Endothelial cell of umbilical vein (primary cell): Measurements from ENCODE around the gene RELL1. TPM values are rescaled to one million over a fixed set of nuclear protein-coding genes. Genes with fewer than 3 reads are reported as not detected.

Source experiments
- BruUV-seq: library from RNA; stranded (reverse); fragments of 400-500 nt; replicated peaks from 2 replicates; lab custom pipeline; 2021; lab: Mats Ljungman, UMichigan
- CTCF ChIA-PET: fragments of 300-600, 350-600 bp; sonication (Branson Sonifier 250); formaldehyde crosslinking; loops from one replicate; lab custom pipeline; 2021; ENCODE audit warnings: antibody characterized with exemption, inconsistent platforms; lab: Charles Lee
- POLR2A ChIA-PET: fragments of 300-600, 350-600 bp; sonication (Branson Sonifier 250); formaldehyde crosslinking; loops from one replicate; lab custom pipeline; 2021; ENCODE audit warnings: antibody characterized with exemption, inconsistent platforms; lab: Charles Lee
- DNase-seq: peaks from one replicate; pipeline ENCODE4 v3.0.0-alpha.2; 2011; ENCODE audit warnings: low read depth, low spot score
- FAIRE-seq: peaks from 2 replicates; lab custom pipeline; 2011; peaks lifted over from hg19 to GRCh38; lab: Jason Lieb, UNC
- H2AFZ ChIP-seq: 2 replicates; pipeline ENCODE4 v1.6.0; 2012; ENCODE audit warnings: low read depth, low read length, control low read depth, inconsistent platforms
- H3K27ac ChIP-seq: 2 replicates; pipeline ENCODE4 v1.5.1; 2011; ENCODE audit warnings: low read depth, mild to moderate bottlenecking, control low read depth, low read length, moderate library complexity; ENCODE audit not compliant: insufficient read depth
- H3K27me3 ChIP-seq, 2 experiments: 2 replicates each; pipeline versions ENCODE4 v1.6.0 to v1.6.1; 2011; ENCODE audit warnings: low read length in 2 of 2, mixed read lengths in 1 of 2; ENCODE audit not compliant: control insufficient read depth in 2 of 2, insufficient read depth in 2 of 2
- H3K36me3 ChIP-seq, 2 experiments: 2 replicates in 1 of 2; 3 replicates in 1 of 2; pipeline ENCODE4 v1.5.1; 2011; ENCODE audit warnings: low read length in 2 of 2, mild to moderate bottlenecking in 1 of 2, moderate library complexity in 1 of 2; ENCODE audit not compliant: control insufficient read depth in 2 of 2, insufficient read depth in 2 of 2; ENCODE audit errors: extremely low read depth in 1 of 2
- H3K4me1 ChIP-seq: 3 replicates; pipeline ENCODE4 v1.5.1; 2011; ENCODE audit warnings: mild to moderate bottlenecking, low read length; ENCODE audit not compliant: control insufficient read depth, insufficient read depth; ENCODE audit errors: extremely low read depth
- H3K4me2 ChIP-seq: 2 replicates; pipeline ENCODE4 v1.6.1; 2011; ENCODE audit warnings: low read length, control low read depth, mixed read lengths; ENCODE audit not compliant: insufficient read depth
- H3K4me3 ChIP-seq, 3 experiments: fragments of 200-600 bp in 1 of 3; sonication (generic), shearing (Covaris generic) in 1 of 3; replicated peaks in 1 of 3; 2 replicates each; pipeline ENCODE4 v1.5.1; 2011 to 2016; ENCODE audit warnings: control low read depth in 3 of 3, low read length in 3 of 3, mild to moderate bottlenecking in 2 of 3, inconsistent platforms in 1 of 3, low read depth in 1 of 3, moderate library complexity in 1 of 3; ENCODE audit not compliant: insufficient read depth in 1 of 3
- H3K79me2 ChIP-seq: 2 replicates; pipeline ENCODE4 v1.6.0; 2012; ENCODE audit warnings: low read length, inconsistent platforms; ENCODE audit not compliant: control insufficient read depth, insufficient read depth
- H3K9ac ChIP-seq: replicated peaks from 2 replicates; pipeline ENCODE3; 2011; ENCODE audit warnings: low read length, control low read depth; ENCODE audit not compliant: insufficient read depth; ENCODE audit errors: extremely low read depth
- H3K9me1 ChIP-seq: replicated peaks from 3 replicates; pipeline ENCODE4 v1.6.0; 2011; ENCODE audit warnings: mild to moderate bottlenecking, low read length; ENCODE audit not compliant: control insufficient read depth, insufficient read depth; ENCODE audit errors: extremely low read depth
- H3K9me3 ChIP-seq: replicated peaks from 2 replicates; pipeline ENCODE4 v1.5.1; 2012; ENCODE audit warnings: low read length, inconsistent platforms; ENCODE audit not compliant: control insufficient read depth, insufficient read depth
- H4K20me1 ChIP-seq: replicated peaks from 2 replicates; pipeline ENCODE3; 2011; ENCODE audit warnings: mild to moderate bottlenecking, low read length; ENCODE audit not compliant: control insufficient read depth, insufficient read depth; ENCODE audit errors: extremely low read depth
- CTCF ChIP-seq, 2 donors: IDR thresholded peaks; 1 replicate in 1 of 2; 2 replicates in 1 of 2; pipeline ENCODE4 v1.5.1; 2011; ENCODE audit warnings: low read length in 2 of 2, mild to moderate bottlenecking in 2 of 2, moderate library complexity in 2 of 2, control low read depth in 1 of 2, inconsistent platforms in 1 of 2, low read depth in 1 of 2; ENCODE audit not compliant: insufficient read depth in 1 of 2; ENCODE audit errors: extremely low read depth in 1 of 2
- EZH2 ChIP-seq: IDR thresholded peaks from 2 replicates; pipeline ENCODE4 v1.6.1; 2012; ENCODE audit warnings: borderline replicate concordance, low read depth, mild to moderate bottlenecking, moderate library complexity, low read length, inconsistent platforms; ENCODE audit not compliant: severe bottlenecking
- FOS ChIP-seq: IDR thresholded peaks from 2 replicates; pipeline ENCODE4 v1.6.1; 2011; ENCODE audit warnings: mild to moderate bottlenecking, low read length, moderate library complexity, borderline replicate concordance; ENCODE audit not compliant: insufficient read depth
- GATA2 ChIP-seq: IDR thresholded peaks from 2 replicates; pipeline ENCODE4 v1.7.0; 2011; ENCODE audit warnings: low read depth, mild to moderate bottlenecking, moderate library complexity, mixed read lengths, low read length; ENCODE audit not compliant: insufficient read length, insufficient read depth
- JUN ChIP-seq: IDR thresholded peaks from 2 replicates; pipeline ENCODE4 v1.6.1; 2011; ENCODE audit warnings: borderline replicate concordance, low read depth; ENCODE audit not compliant: insufficient read length, insufficient read depth
- MAX ChIP-seq: IDR thresholded peaks from 2 replicates; pipeline ENCODE4 v1.6.1; 2011; ENCODE audit not compliant: insufficient read depth, insufficient read length
- MYC ChIP-seq: IDR thresholded peaks from one replicate; pipeline ENCODE4 v1.6.1; 2011; ENCODE audit warnings: mild to moderate bottlenecking, low read depth, low read length
- POLR2A ChIP-seq: IDR thresholded peaks from 2 replicates; pipeline ENCODE4 v1.6.1; 2012; ENCODE audit warnings: low read depth, mild to moderate bottlenecking, control low read depth, low read length
- POLR2AphosphoS5 ChIP-seq: IDR thresholded peaks from 2 replicates; pipeline ENCODE4 v1.6.1; 2012; ENCODE audit warnings: low read depth, mild to moderate bottlenecking, control low read depth, low read length, moderate library complexity; ENCODE audit not compliant: insufficient read depth
- dilution Hi-C: fragments of 300-500 bp; cut with MboI; formaldehyde crosslinking; loops from one replicate; pipeline ENCODE4 v1.15.0; 2019; ENCODE audit warnings: low sequenced_read_pairs; ENCODE audit not compliant: extremely low pct_ligation_motif_present
- intact Hi-C: fragments of 100-400 bp; cut with micrococcal nuclease; formaldehyde crosslinking; loops from one replicate; pipeline ENCODE4 v1.10.0; 2022
- polyA plus RNA-seq, 4 experiments: library from polyadenylated mRNA; depleted of rRNA in 3 of 4; stranded (reverse) in 3 of 4; unstranded in 1 of 4; fragments of >200 nt; gene quantifications; 2 replicates each; pipeline versions ENCODE4 v1.2.1 to v1.2.3, GENCODE V29; 2011 to 2012; ENCODE audit warnings: missing spikeins in 1 of 4
- total RNA-seq: library from RNA; stranded (reverse); gene quantifications from 2 replicates; pipeline ENCODE4 v1.2.3, GENCODE V29; 2021

RELL1 gene
- total and polyA plus RNA-seq, 2 donors (not counting 3 experiments of a cell fraction or from before 2014, with no cell fraction given): 20.8 to 91.7 TPM

GRCh38 chr4:37665333-37666320 is 20.5 kb downstream of the RELL1 start:
- Histone ChIP-seq H3K36me3 (no peaks in the 10 kb centered on the region), H3K27ac (peak overlapping the region; percentile 99), H4K20me1 (no peaks in the 10 kb centered on the region), H3K4me3 (peak overlapping the region in 1 of 3 experiments; percentile 30), H3K4me2 (peak overlapping the region; percentile 57), H3K4me1 (peaks cover 70% of the 10 kb centered on the region), H3K9me1 (no peaks in the 10 kb centered on the region), H3K9ac (peak overlapping the region; percentile 87), H3K9me3 (no peaks in the 10 kb centered on the region), H3K27me3 (no peaks in the 10 kb centered on the region), H2AFZ (no peak overlapping the region), H3K79me2 (peaks cover 45% of the 10 kb centered on the region)
- BruUV-seq: TSS peak; percentile 37
- intact Hi-C loops: loop anchor here (1.0 to 5.0 kb wide), 5 partner anchors 17 to 1003 kb away; partner anchors contain the start of gene RELL1
- dilution Hi-C loops: no loop called here
- peak; percentile 91 for DNase-seq
- CTCF ChIA-PET: interaction anchor here (0.9 to 3.9 kb wide), 12 partner anchors 9 to 370 kb away, joined by 3 to 34 read pairs (median 5); partner anchors contain the start of gene RELL1
- FAIRE-seq: peak; percentile 95
- TF ChIP-seq MAX (peak; percentile 63), MYC (no peak), GATA2 (peak; percentile 54), POLR2A (peak; percentile 35), FOS (peak; percentile 55), POLR2AphosphoS5 (peak; percentile 66), JUN (peak; percentile 67), EZH2 (no peak), CTCF (IDR thresholded peaks at IDR 0.05; ENCODE audit: extremely low read depth in 1 of 2, insufficient read depth in 1 of 2, low read depth in 1 of 2, low read length in 2 of 2) (no peak)
- POLR2A ChIA-PET: interaction anchor here (2.4 to 3.0 kb wide), 2 partner anchors 21 to 161 kb away, joined by 6 to 19 read pairs; partner anchors contain the start of genes PGM2 and RELL1
